HG03565 (cell line): ENCODE measurements around the gene NEK11.

ENCODE experiments used
- ATAC-seq: cut with Tn5 transposase; IDR thresholded peaks from one replicate; pipeline ENCODE4 v1.9.1; 2021; ENCODE audit warnings: mild to moderate bottlenecking, moderate library complexity; ENCODE audit not compliant: unreplicated experiment

Gene NEK11

DNA sequence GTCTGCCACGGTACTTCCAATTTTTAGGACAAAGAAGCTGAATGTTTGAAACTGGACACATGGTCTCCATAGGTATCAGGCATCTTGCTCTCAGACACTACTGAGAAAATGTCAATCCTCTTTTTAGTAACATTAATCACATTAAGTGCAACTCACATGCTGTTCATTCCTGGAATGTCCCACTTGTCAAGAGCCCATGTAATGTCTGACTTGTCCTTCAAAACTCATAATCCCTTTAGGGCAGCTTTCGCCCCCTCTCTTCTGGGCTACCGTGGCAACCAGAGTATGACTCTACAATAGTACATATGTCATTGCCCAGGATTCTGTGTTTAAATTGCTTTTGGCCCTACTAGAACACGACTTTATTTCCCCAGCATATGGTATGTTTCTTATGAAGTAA, 367.2 kb downstream of the NEK11 start:
- ATAC-seq: no peak

DNA sequence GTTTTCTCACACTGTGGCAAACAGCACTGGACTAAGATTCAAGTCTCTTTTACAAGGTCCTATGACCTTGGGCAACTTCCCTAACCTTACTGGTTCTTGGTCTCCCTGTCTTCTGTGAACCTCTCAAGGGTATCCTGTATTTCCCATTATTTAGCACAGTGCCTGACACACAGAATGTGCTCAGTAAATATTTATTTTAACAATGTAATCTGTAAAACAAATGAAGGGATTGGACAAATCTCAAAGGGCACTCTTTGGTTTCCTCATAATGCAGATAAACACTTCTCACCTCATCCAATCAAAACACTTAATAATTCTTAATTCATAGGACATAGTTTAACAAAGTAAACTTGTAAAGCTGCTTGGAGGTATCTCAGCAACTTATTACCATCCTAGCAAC, 367.7 kb downstream of the NEK11 start:
- no peak for ATAC-seq

DNA sequence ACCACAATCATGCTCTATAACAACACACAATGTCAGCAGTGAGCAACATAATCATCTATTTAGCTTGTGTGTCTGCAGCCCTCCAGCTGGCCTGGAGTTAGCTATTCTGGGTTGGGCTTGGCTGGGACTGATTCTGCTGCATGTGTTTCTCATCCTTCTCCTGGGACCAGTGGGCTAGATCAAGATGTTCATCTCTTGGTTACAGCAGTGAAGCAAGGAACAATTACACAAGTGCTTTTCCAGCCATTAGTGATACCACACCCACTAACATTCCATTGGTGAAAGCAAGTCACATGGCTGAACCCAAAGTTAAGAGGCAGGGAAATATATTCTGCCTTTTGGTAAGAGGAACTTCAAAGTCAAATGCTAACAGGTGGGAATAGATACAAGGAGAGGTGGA, 369.5 kb downstream of the NEK11 start:
- ATAC-seq: no peak

DNA sequence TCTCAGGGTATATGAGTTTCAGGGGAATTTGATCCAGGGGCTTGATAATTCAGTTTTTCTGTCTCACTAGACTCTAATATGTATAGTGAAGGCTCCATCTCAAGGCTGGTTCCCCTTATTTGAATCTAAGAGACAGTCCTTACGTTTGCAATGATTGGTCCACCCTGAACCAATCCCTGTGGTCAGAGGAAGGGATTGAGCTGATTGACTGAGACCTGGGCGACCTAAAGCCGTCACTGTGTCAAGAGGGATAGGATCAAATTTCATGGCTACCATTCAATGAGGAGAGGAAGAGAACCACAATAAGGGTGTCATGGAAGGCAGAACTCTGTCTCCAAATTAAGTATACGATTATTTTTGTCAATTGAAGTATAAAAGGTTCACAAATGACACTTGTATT, 371.2 kb downstream of the NEK11 start:
- ATAC-seq: no peak
